ENCODE data around the gene KIF4A. TPM values are rescaled to one million over a fixed set of nuclear protein-coding genes. Genes with fewer than 3 reads are reported as not detected.
A peak's percentile ranks its signal among the peaks of the same experiment; 100 is the strongest.

The KIF4A gene
- total RNA-seq, 2 donors from 2014 or later, result not detected

GRCh38 chrX:70445951-70446350 lies 156.0 kb downstream of the KIF4A start:
- Histone ChIP-seq H3K9me3 (no peaks in the 10 kb centered on the region), H3K4me1 (peaks cover 7% of the 10 kb centered on the region), H3K27ac (no peak overlapping the region), H3K36me3 (replicated peaks in 1 of 2; ENCODE audit: insufficient read depth in 1 of 2, low read depth in 2 of 2) (no peaks in the 10 kb centered on the region), H3K27me3 (no peaks in the 10 kb centered on the region), H3K4me3 (no peak overlapping the region)
- WGBS, 2 donors, result 75 to 77% methylated on average over 8 to 9 of the region's 9 CpGs
- DNase-seq (no peak), ATAC-seq (no peak)
- no peak for TF ChIP-seq CTCF (IDR thresholded peaks at IDR 0.05)
- no peak for TF ChIP-seq POLR2A (IDR thresholded peaks at IDR 0.05)
- intact Hi-C loops (cut with DNase I), result no loop called here

GRCh38 chrX:70446380-70447350 lies 156.8 kb downstream of the KIF4A start:
- Histone ChIP-seq H3K27me3 (no peaks in the 10 kb centered on the region), H3K9me3 (no peaks in the 10 kb centered on the region), H3K4me1 (peaks cover 7% of the 10 kb centered on the region), H3K27ac (no peak overlapping the region), H3K36me3 (replicated peaks in 1 of 2; ENCODE audit: insufficient read depth in 1 of 2, low read depth in 2 of 2) (no peaks in the 10 kb centered on the region), H3K4me3 (no peak overlapping the region)
- no peak for ATAC-seq
- intact Hi-C loops (cut with DNase I), result no loop called here
- no peak for DNase-seq
- 79 to 86% methylated on average over 11 of the region's 16 CpGs for WGBS, 2 donors
- no peak for TF ChIP-seq POLR2A (IDR thresholded peaks at IDR 0.05)
- TF ChIP-seq CTCF (IDR thresholded peaks at IDR 0.05), result no peak

DNA sequence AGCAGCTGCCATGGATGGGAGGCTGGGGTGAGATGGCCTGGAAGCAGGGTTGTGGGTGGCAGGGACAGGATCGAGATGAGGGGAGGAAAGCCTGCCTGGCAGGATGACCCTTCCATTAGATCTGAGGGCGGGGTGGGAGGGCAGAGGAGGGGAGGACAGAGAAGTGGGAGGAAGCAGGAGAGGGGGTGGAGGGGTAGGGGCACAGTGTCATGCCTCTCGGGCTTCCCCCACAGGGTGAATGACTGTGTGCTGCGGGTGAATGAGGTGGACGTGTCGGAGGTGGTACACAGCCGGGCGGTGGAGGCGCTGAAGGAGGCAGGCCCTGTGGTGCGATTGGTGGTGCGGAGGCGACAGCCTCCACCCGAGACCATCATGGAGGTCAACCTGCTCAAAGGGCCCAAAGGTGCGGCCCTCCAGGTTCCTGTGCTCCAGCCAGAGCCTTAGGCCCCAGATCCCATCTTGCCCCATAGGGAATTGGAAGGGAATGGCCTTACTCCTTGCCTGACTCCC lies 159.6 kb downstream of the KIF4A start:
- H3K4me3 ChIP-seq, result no peak overlapping the region
- 92 to 98% methylated on average over 7 to 11 of the region's 14 CpGs for WGBS, 2 donors
- peaks cover 28% of the 10 kb centered on the region for H3K4me1 ChIP-seq
- H3K36me3 ChIP-seq (replicated peaks in 1 of 2; ENCODE audit: insufficient read depth in 1 of 2, low read depth in 2 of 2), result no peaks in the 10 kb centered on the region
- ATAC-seq (no peak), DNase-seq (no peak)
- no peaks in the 10 kb centered on the region for H3K9me3 ChIP-seq
- intact Hi-C loops (cut with DNase I), result no loop called here
- TF ChIP-seq CTCF (IDR thresholded peaks at IDR 0.05), result no peak
- TF ChIP-seq POLR2A (IDR thresholded peaks at IDR 0.05), result no peak
- no peaks in the 10 kb centered on the region for H3K27me3 ChIP-seq
- no peak overlapping the region for H3K27ac ChIP-seq

- H3K4me1 ChIP-seq, result peaks cover 23% of the 10 kb centered on the region
- no peaks in the 10 kb centered on the region for H3K9me3 ChIP-seq
- TF ChIP-seq CTCF (IDR thresholded peaks at IDR 0.05), result peak; percentile 39 to 73 (median 62)
- peak in 2 of 3 donors; percentile 35 for TF ChIP-seq POLR2A (IDR thresholded peaks at IDR 0.05)
- DNase-seq (peak; percentile 47 to 70 (median 66)), ATAC-seq (peak; percentile 23)
- no peaks in the 10 kb centered on the region for H3K27me3 ChIP-seq
- 0 to 1% methylated on average over 6 to 25 of the region's 39 CpGs for WGBS, 2 donors
- peak overlapping the region; percentile 1 to 31 for H3K4me3 ChIP-seq
- no peaks in the 10 kb centered on the region for H3K36me3 ChIP-seq (replicated peaks in 1 of 2; ENCODE audit: insufficient read depth in 1 of 2, low read depth in 2 of 2)
- H3K27ac ChIP-seq, result peak overlapping the region; percentile 35 to 96 (median 83)
- intact Hi-C loops (cut with DNase I), result loop anchor here (10.0 kb wide), 1 partner anchor 103 kb away; no protein-coding TSS in a partner anchor
These were observed 162.3 kb downstream of the KIF4A start for GRCh38 chrX:70452143-70452733.
